Lower lobe of right lung (tissue), 2 donors: ENCODE results near the gene NGEF. TPM values are rescaled to one million over a fixed set of nuclear protein-coding genes. Genes with fewer than 3 reads are reported as not detected.

Experiments
- ATAC-seq, 2 donors: fragments of 200-7000 bp; cut with Tn5 transposase; one replicate each; pipeline ENCODE4 v1.9.1; 2020 to 2022; ENCODE audit warnings: mild to moderate bottlenecking in 2 of 2, moderate library complexity in 2 of 2
- DNase-seq: peaks from one replicate; pipeline ENCODE4 v3.0.0-alpha.2; 2020
- H3K27ac ChIP-seq: fragments of 200-600 bp; one replicate; pipeline ENCODE4 v1.8.0; 2022
- H3K27me3 ChIP-seq: fragments of 200-600 bp; one replicate; pipeline ENCODE4 v1.8.0; 2022; ENCODE audit warnings: low read depth
- H3K36me3 ChIP-seq: fragments of 200-600 bp; one replicate; pipeline ENCODE4 v1.8.0; 2022; ENCODE audit warnings: mild to moderate bottlenecking
- H3K4me1 ChIP-seq: fragments of 200-600 bp; one replicate; pipeline ENCODE4 v1.8.0; 2022
- H3K4me3 ChIP-seq: fragments of 200-600 bp; one replicate; pipeline ENCODE4 v1.8.0; 2022; ENCODE audit warnings: mild to moderate bottlenecking
- H3K9me3 ChIP-seq: fragments of 200-600 bp; one replicate; pipeline ENCODE4 v1.8.0; 2022
- intact Hi-C: fragments of 100-400 bp; cut with DNase I; formaldehyde crosslinking; loops from one replicate; pipeline ENCODE4 v1.11.0; 2022
- total RNA-seq: library from RNA; stranded (reverse); fragmentation: NEBNext Ultra II Directional; extraction: Animal tissue kit (Norgen Biotek cat#: 25700); gene quantifications from one replicate; pipeline ENCODE4 v1.2.1, GENCODE V29; 2021
- TF ChIP-seq, protein P1 (sequence below): fragments of 200-600 bp; IDR thresholded peaks from one replicate; pipeline ENCODE4 v1.8.0; 2022; ENCODE audit warnings: antibody characterized with exemption, mild to moderate bottlenecking
- donor health status: DM: no; HTN: yes; CAD: no; lungs with severe emphysema.

NGEF gene
- total RNA-seq, 1 donor from 2014 or later: 1.7 TPM

DNA sequence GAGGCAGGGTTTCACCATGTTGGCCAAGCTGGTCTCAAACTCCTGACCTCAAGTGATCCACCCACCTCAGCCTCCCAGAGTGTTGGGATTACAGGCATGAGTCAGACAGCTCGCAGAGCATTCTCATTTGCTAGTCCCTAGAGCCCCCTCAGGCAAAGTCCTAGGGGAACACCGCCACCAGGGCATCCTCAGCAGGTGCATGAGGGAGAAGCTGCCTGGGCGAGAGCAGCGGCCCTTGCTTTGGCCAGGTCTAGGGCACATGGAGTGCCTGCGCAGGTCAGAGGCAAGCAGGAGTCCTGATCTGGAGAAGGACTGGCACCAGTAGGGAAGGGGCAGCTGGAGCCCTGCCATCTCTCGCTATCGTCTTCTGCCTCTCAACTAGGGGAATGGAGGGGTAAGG lies 32.4 kb downstream of the NGEF start:
- DNase-seq (no peak), ATAC-seq (no peak)
- no peaks in the 10 kb centered on the region for H3K9me3 ChIP-seq
- H3K27ac ChIP-seq: no peak overlapping the region
- H3K27me3 ChIP-seq: peaks cover 21% of the 10 kb centered on the region
- TF ChIP-seq, protein P1, sequence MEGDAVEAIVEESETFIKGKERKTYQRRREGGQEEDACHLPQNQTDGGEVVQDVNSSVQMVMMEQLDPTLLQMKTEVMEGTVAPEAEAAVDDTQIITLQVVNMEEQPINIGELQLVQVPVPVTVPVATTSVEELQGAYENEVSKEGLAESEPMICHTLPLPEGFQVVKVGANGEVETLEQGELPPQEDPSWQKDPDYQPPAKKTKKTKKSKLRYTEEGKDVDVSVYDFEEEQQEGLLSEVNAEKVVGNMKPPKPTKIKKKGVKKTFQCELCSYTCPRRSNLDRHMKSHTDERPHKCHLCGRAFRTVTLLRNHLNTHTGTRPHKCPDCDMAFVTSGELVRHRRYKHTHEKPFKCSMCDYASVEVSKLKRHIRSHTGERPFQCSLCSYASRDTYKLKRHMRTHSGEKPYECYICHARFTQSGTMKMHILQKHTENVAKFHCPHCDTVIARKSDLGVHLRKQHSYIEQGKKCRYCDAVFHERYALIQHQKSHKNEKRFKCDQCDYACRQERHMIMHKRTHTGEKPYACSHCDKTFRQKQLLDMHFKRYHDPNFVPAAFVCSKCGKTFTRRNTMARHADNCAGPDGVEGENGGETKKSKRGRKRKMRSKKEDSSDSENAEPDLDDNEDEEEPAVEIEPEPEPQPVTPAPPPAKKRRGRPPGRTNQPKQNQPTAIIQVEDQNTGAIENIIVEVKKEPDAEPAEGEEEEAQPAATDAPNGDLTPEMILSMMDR: no peak
- H3K36me3 ChIP-seq: no peaks in the 10 kb centered on the region
- no peak overlapping the region for H3K4me3 ChIP-seq
- no peaks in the 10 kb centered on the region for H3K4me1 ChIP-seq
- intact Hi-C loops: no loop called here

DNA sequence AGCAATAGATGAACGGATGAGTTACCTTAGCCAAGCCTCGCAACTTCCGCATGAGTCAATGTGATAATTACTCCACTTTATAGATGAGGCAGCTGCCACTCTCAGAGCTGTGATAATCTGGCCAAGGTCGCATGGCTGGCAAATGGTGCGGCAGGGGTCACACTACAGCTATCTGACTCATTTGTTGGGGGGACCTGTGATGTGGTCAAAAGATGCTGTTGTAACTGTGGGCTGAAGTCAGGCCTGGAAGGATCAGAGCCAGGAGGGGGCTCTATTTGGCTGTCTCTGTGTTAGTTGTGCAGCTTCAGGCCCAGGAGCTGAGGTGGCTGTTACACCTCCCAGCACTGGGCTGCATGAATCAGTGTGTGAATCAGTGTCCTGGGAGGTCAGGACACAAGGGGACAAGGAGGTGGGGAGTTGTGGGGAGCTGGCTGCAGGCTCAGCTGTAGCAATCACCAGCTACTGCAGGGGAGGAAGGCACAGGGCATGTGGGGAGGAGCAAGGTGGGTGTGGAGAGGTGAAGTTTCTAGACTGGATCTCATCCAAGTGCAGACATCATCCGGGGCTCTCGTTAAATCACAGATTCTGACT lies 33.1 kb downstream of the NGEF start:
- TF ChIP-seq, protein P1: no peak
- H3K4me1 ChIP-seq: no peaks in the 10 kb centered on the region
- DNase-seq (no peak), ATAC-seq (no peak)
- H3K9me3 ChIP-seq: no peaks in the 10 kb centered on the region
- intact Hi-C loops: no loop called here
- H3K27me3 ChIP-seq: peaks cover 21% of the 10 kb centered on the region
- no peak overlapping the region for H3K4me3 ChIP-seq
- H3K27ac ChIP-seq: no peak overlapping the region
- no peaks in the 10 kb centered on the region for H3K36me3 ChIP-seq

DNA sequence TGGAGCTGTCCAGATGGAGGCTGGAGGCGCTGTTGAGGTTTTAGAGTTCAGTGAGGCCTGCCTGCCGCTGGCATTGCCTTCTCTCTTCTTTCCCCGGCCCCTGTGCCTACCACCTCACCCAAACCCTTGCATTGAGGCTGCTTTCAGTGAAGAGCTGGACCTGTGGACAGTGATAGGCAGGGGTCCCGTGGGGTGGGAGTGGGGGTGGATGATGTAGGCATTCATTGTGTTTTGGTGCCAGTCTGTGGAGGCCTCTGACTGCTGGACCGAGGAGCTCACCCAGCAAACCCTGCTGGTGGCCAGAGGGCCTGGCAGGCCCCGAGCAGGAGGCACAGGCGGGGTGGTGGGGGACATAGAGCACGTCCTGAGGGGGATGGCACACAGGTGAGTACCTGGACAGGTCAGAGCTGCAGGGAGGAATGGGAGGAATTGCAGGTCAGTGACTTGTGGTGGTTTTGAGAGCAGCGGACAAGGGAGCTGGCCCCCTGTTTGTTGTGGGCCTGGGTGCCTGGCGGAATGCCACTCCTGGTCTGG lies 35.6 kb downstream of the NGEF start:
- no peak for ATAC-seq
- no peaks in the 10 kb centered on the region for H3K9me3 ChIP-seq
- H3K4me3 ChIP-seq: no peak overlapping the region
- no peak for DNase-seq
- intact Hi-C loops: no loop called here
- TF ChIP-seq, protein P1: no peak
- H3K4me1 ChIP-seq: no peaks in the 10 kb centered on the region
- H3K27ac ChIP-seq: no peak overlapping the region
- H3K27me3 ChIP-seq: peaks cover 12% of the 10 kb centered on the region
- H3K36me3 ChIP-seq: no peaks in the 10 kb centered on the region

DNA sequence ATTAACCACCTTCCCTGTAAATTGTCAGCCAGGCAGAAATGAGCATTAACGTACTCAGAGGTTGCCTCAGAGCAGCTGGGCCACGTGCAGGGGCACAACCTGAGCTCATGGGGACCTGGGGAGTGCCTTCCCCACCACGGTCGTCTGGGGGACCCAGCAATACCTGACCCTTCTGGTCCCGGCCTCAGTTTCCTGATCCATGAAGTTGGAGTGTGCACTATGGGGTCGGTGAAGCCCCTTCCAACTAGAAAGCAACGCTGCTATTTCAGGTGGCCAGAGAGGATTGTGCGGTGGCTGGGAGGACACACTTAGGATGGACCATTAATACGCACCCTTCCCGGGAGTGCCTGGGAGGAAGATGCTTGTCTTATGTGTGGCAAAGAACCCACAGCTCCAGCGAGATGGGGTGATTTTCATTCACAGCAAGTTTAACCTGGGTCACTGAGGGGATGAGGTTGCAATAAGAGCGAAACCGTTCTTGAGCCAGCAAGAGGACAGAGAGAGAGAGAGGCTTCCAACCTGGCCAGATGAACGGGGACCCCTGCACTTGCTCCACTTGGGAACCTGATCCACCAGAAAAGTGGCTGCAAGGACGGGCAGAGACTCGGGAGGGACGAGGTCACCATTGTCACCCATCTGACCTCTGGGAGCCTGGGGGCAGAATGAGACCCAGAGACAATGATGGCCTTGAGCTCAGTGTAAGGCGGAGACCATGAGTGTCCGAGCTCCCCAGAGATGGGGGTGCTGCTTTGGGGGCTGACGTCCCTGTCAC lies 36.2 kb downstream of the NGEF start:
- Histone ChIP-seq H3K27me3 (peaks cover 8% of the 10 kb centered on the region), H3K9me3 (no peaks in the 10 kb centered on the region), H3K4me3 (no peak overlapping the region), H3K36me3 (no peaks in the 10 kb centered on the region), H3K4me1 (no peaks in the 10 kb centered on the region), H3K27ac (no peak overlapping the region)
- ATAC-seq (no peak), DNase-seq (no peak)
- intact Hi-C loops: no loop called here
- TF ChIP-seq, protein P1: no peak

DNA sequence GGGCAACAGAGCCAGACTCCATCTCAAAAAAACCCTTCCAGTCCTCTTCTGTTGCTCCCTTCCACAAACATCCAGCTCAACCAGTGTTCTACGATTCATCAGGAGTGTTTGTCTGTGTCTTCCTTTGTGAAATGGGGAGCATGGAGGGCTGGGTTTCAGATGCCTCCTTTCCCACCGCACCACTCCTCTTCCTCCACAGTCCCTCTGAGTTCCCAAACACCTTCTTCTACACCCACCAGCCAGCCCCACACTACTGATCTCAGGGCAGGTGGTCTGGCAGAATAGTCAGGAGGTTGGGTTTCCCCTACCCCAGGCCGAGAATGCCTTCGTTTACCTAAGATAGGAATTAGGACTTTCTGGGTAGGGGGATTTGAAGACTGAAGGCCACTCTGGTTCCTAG lies 36.9 kb downstream of the NGEF start:
- Histone ChIP-seq H3K27ac (no peak overlapping the region), H3K36me3 (no peaks in the 10 kb centered on the region), H3K9me3 (no peaks in the 10 kb centered on the region), H3K4me1 (no peaks in the 10 kb centered on the region), H3K4me3 (no peak overlapping the region), H3K27me3 (peaks cover 5% of the 10 kb centered on the region)
- no peak for DNase-seq
- no peak for ATAC-seq
- TF ChIP-seq, protein P1: no peak
- intact Hi-C loops: no loop called here
